GM12878 (cell line): ENCODE results near the gene TBC1D10A. TPM values are rescaled to one million over a fixed set of nuclear protein-coding genes. Genes with fewer than 3 reads are reported as not detected.

ENCODE experiments used
- ATAC-seq: fragments of 200-7000 bp; cut with Tn5 transposase; 3 replicates; pipeline ENCODE4 v1.9.1; 2020; ENCODE audit warnings: mild to moderate bottlenecking, moderate library complexity
- BruUV-seq: library from RNA; stranded (reverse); fragments of 400-500 nt; replicated peaks from 2 replicates; lab custom pipeline; 2021; lab: Mats Ljungman, UMichigan
- CTCF ChIA-PET: fragments of 300-600 bp; sonication (Branson Sonifier 250); formaldehyde crosslinking; extraction: SDS; loops from one replicate; lab custom pipeline; 2021; ENCODE audit warnings: inconsistent platforms; lab: Yijun Ruan, JAX
- POLR2A ChIA-PET: fragments of 350-600 bp; formaldehyde crosslinking; extraction: SDS; loops from one replicate; lab custom pipeline; 2021; ENCODE audit warnings: inconsistent platforms; lab: Charles Lee
- RAD21 ChIA-PET: fragments of 300-600 bp; sonication (Branson Sonifier 250); formaldehyde crosslinking; loops from one replicate; lab custom pipeline; 2023; ENCODE audit warnings: antibody characterized with exemption; ENCODE audit not compliant: unreplicated experiment; lab: Charles Lee
- SMC1A ChIA-PET: fragments of 300-600 bp; sonication (Branson Sonifier 250); formaldehyde crosslinking; loops from one replicate; lab custom pipeline; 2023; ENCODE audit not compliant: unreplicated experiment, uncharacterized antibody; lab: Charles Lee
- DNase-seq: peaks from one replicate; pipeline ENCODE4 v3.0.0-alpha.2; 2011; ENCODE audit warnings: low read depth, low spot score
- FAIRE-seq: peaks from 3 replicates; lab custom pipeline; 2011; peaks lifted over from hg19 to GRCh38; lab: Jason Lieb, UNC
- H2AFZ ChIP-seq: 2 replicates; pipeline ENCODE4 v1.6.0; 2011; ENCODE audit warnings: low read depth, low read length, control low read depth; ENCODE audit not compliant: control insufficient read depth
- H3K27ac ChIP-seq: 2 replicates; pipeline ENCODE4 v1.5.1; 2011; ENCODE audit warnings: control low read depth; ENCODE audit not compliant: control insufficient read depth, insufficient read depth
- H3K27me3 ChIP-seq, 2 experiments: replicated peaks in 1 of 2; 2 replicates each; pipeline versions ENCODE4 v1.6.0 to v1.6.1; 2011; ENCODE audit warnings: low read length in 1 of 2; ENCODE audit not compliant: control insufficient read depth in 2 of 2, insufficient read depth in 2 of 2
- H3K36me3 ChIP-seq, 2 experiments: 2 replicates each; pipeline ENCODE4 v1.5.1; 2011; ENCODE audit warnings: low read length in 1 of 2; ENCODE audit not compliant: control insufficient read depth in 2 of 2, insufficient read depth in 2 of 2
- H3K4me1 ChIP-seq: 2 replicates; pipeline ENCODE4 v1.6.1; 2011; ENCODE audit warnings: mild to moderate bottlenecking, low read length, moderate library complexity, mixed read lengths; ENCODE audit not compliant: control insufficient read depth, insufficient read depth
- H3K4me2 ChIP-seq: 2 replicates; pipeline ENCODE4 v1.6.0; 2011; ENCODE audit warnings: control low read depth; ENCODE audit not compliant: control insufficient read depth, insufficient read depth
- H3K4me3 ChIP-seq: fragments of 200-600 bp; sonication (generic); 2 replicates; pipeline ENCODE4 v1.5.1; 2016
- H3K79me2 ChIP-seq: 2 replicates; pipeline ENCODE4 v1.6.0; 2011; ENCODE audit warnings: low read length; ENCODE audit not compliant: control insufficient read depth, insufficient read depth
- H3K9ac ChIP-seq: 2 replicates; pipeline ENCODE4 v1.8.0; 2011; ENCODE audit warnings: low read length, control low read depth, mixed read lengths; ENCODE audit not compliant: control insufficient read depth, insufficient read depth
- H3K9me3 ChIP-seq: replicated peaks from 3 replicates; pipeline ENCODE4 v1.5.1; 2011; ENCODE audit warnings: mild to moderate bottlenecking, low read length; ENCODE audit not compliant: control insufficient read depth, insufficient read depth
- H4K20me1 ChIP-seq: 2 replicates; pipeline ENCODE4 v1.6.0; 2011; ENCODE audit not compliant: control insufficient read depth, insufficient read depth
- ASH2L ChIP-seq: fragments of 300-600, 200-600 bp; sonication (generic); IDR thresholded peaks from 2 replicates; pipeline ENCODE4 v1.6.1; 2017; ENCODE audit warnings: low read depth, mild to moderate bottlenecking, borderline replicate concordance
- FOXM1 ChIP-seq: IDR thresholded peaks from 2 replicates; pipeline ENCODE4 v1.6.1; 2012; ENCODE audit warnings: low read depth, mild to moderate bottlenecking, inconsistent platforms, low read length, moderate library complexity
- LARP7 ChIP-seq: fragments of 450-650 bp; IDR thresholded peaks from 2 replicates; pipeline ENCODE4 v1.6.1; 2017; ENCODE audit warnings: mild to moderate bottlenecking
- MEF2B ChIP-seq: fragments of 450-650 bp; IDR thresholded peaks from 2 replicates; pipeline ENCODE4 v1.6.1; 2018; ENCODE audit warnings: mild to moderate bottlenecking, moderate library complexity; ENCODE audit not compliant: partially characterized antibody, poor library complexity, severe bottlenecking
- MLLT1 ChIP-seq: fragments of 450-650 bp; IDR thresholded peaks from 2 replicates; pipeline ENCODE4 v1.6.1; 2016; ENCODE audit warnings: mild to moderate bottlenecking
- MTA2 ChIP-seq: fragments of 450-650 bp; IDR thresholded peaks from 2 replicates; pipeline ENCODE4 v1.6.1; 2016; ENCODE audit warnings: low read depth, mild to moderate bottlenecking, moderate library complexity
- PML ChIP-seq: IDR thresholded peaks from 2 replicates; pipeline ENCODE4 v1.6.1; 2012; ENCODE audit warnings: low read length, inconsistent platforms
- POLR2A ChIP-seq: IDR thresholded peaks from 2 replicates; pipeline ENCODE4 v1.6.1; 2011; ENCODE audit warnings: low read depth, mild to moderate bottlenecking, low read length
- POU2F2 ChIP-seq: IDR thresholded peaks from 3 replicates; pipeline ENCODE4 v1.6.1; 2011; ENCODE audit warnings: low read depth, mild to moderate bottlenecking, low read length, borderline replicate concordance
- RBBP5 ChIP-seq: fragments of 200-600 bp; sonication (generic); conservative IDR thresholded peaks from 2 replicates; pipeline ENCODE4 v1.6.1; 2016
- RFX5 ChIP-seq: IDR thresholded peaks from 2 replicates; pipeline ENCODE4 v1.6.1; 2011; ENCODE audit warnings: low read depth, low read length, improper control_type of control experiment
- SMC3 ChIP-seq: IDR thresholded peaks from 2 replicates; pipeline ENCODE4 v1.6.1; 2011; ENCODE audit warnings: low read length, improper control_type of control experiment, borderline replicate concordance
- SPI1 ChIP-seq: IDR thresholded peaks from 2 replicates; pipeline ENCODE4 v1.6.1; 2011; ENCODE audit warnings: low read depth, mild to moderate bottlenecking, low read length, moderate library complexity, borderline replicate concordance; ENCODE audit not compliant: insufficient read depth
- YBX1 ChIP-seq: fragments of 450-650 bp; IDR thresholded peaks from 2 replicates; pipeline ENCODE4 v1.6.1; 2016; ENCODE audit warnings: antibody characterized with exemption
- ZNF274 ChIP-seq: IDR thresholded peaks from one replicate; pipeline ENCODE4 v1.8.0; 2011; ENCODE audit not compliant: insufficient read length, insufficient read depth
- WGBS: methylation state at CpG from one replicate; pipeline ENCODE4 v1.1.6; 2016; ENCODE audit warnings: low lambda C conversion rate; ENCODE audit not compliant: insufficient replicate concordance, insufficient coverage; ENCODE audit errors: missing lambda C conversion rate; 5-methylcytosine and 5-hydroxymethylcytosine counted together
- in situ Hi-C: fragments of 300-500 bp; cut with MboI; formaldehyde crosslinking; loops from 9 replicates; pipeline ENCODE4 v1.14.3; 2018; ENCODE audit warnings: mixed read lengths
- intact Hi-C: fragments of 100-400 bp; cut with micrococcal nuclease; formaldehyde crosslinking; loops from one replicate; pipeline ENCODE4 v1.14.2; 2022; ENCODE audit not compliant: unreplicated experiment
- polyA plus RNA-seq, 11 experiments: library from polyadenylated mRNA; depleted of rRNA in 4 of 11; unstranded in 6 of 11; stranded (reverse) in 5 of 11; fragments of >200 nt; fragmentation: Nextera tagmentation in 4 of 11; fragmentation: Illumina TruSeq in 1 of 11; extraction: Ambion mirVana in 4 of 11; extraction: Trizol in 1 of 11; gene quantifications; 1 replicate in 1 of 11; 2 replicates in 10 of 11; pipeline versions ENCODE4 v1.2.1 to v1.2.3, GENCODE V29; 2011 to 2016; ENCODE audit warnings: inconsistent platforms in 2 of 11, missing spikeins in 2 of 11, low read depth in 1 of 11
- total RNA-seq, 4 experiments: library from RNA; depleted of rRNA in 3 of 4; stranded (reverse); fragments of >200 nt in 3 of 4; fragmentation: Illumina TruSeq in 1 of 4; extraction: Trizol in 1 of 4; gene quantifications; 2 replicates each; pipeline versions ENCODE4 v1.2.1 to v1.2.3, GENCODE V29; 2013 to 2021
- TF ChIP-seq, protein P1 (sequence below): IDR thresholded peaks from 2 replicates; pipeline ENCODE4 v1.6.1; 2012; ENCODE audit warnings: low read depth, low read length, improper control_type of control experiment
- TF ChIP-seq, protein P2 (sequence below): fragments of 450-650 bp; IDR thresholded peaks from 2 replicates; pipeline ENCODE4 v1.6.1; 2017; ENCODE audit warnings: mild to moderate bottlenecking, moderate library complexity

TBC1D10A gene
- total and polyA plus RNA-seq, 10 of the 15 experiments (the other 5 are each of a cell fraction or from before 2014, with no cell fraction given): 0.27 to 25.7 (median 15.3) TPM

- Histone ChIP-seq H3K27ac (no peak overlapping the region), H3K4me3 (no peak overlapping the region), H3K4me1 (no peaks in the 10 kb centered on the region), H3K9ac (no peak overlapping the region), H3K9me3 (no peaks in the 10 kb centered on the region), H2AFZ (no peak overlapping the region), H3K79me2 (no peaks in the 10 kb centered on the region), H3K36me3 (no peaks in the 10 kb centered on the region), H3K27me3 (peaks cover 3 to 4% of the 10 kb centered on the region in 2 experiments; a peak in 2 of 4 replicates), H3K4me2 (no peak overlapping the region), H4K20me1 (no peaks in the 10 kb centered on the region)
- ChIA-PET RAD21 (no interaction called here), SMC1A (no interaction called here), POLR2A (interaction anchor here (0.6 kb wide), 1 partner anchor 761 kb away, joined by 3 read pairs; no protein-coding TSS in a partner anchor), CTCF (no interaction called here)
- ATAC-seq (no peak), FAIRE-seq (no peak), DNase-seq (no peak)
- WGBS: 75% methylated on average over 5 of the region's 5 CpGs
- intact Hi-C loops (no loop called here), in situ Hi-C loops (no loop called here)
- no TSS peak for BruUV-seq
- no peak for TF ChIP-seq MTA2
- TF ChIP-seq RBBP5: no peak
- TF ChIP-seq SMC3: no peak
- TF ChIP-seq SPI1: no peak
- no peak for TF ChIP-seq ZNF274
- TF ChIP-seq, protein P1, sequence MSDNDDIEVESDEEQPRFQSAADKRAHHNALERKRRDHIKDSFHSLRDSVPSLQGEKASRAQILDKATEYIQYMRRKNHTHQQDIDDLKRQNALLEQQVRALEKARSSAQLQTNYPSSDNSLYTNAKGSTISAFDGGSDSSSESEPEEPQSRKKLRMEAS: no peak
- no peak for TF ChIP-seq FOXM1
- no peak for TF ChIP-seq LARP7
- no peak for TF ChIP-seq POU2F2
- no peak for TF ChIP-seq MLLT1
- no peak for TF ChIP-seq RFX5
- TF ChIP-seq YBX1: no peak
- TF ChIP-seq POLR2A: no peak
- no peak for TF ChIP-seq MEF2B
- TF ChIP-seq ASH2L: no peak
- TF ChIP-seq PML: no peak
- TF ChIP-seq, protein P2, sequence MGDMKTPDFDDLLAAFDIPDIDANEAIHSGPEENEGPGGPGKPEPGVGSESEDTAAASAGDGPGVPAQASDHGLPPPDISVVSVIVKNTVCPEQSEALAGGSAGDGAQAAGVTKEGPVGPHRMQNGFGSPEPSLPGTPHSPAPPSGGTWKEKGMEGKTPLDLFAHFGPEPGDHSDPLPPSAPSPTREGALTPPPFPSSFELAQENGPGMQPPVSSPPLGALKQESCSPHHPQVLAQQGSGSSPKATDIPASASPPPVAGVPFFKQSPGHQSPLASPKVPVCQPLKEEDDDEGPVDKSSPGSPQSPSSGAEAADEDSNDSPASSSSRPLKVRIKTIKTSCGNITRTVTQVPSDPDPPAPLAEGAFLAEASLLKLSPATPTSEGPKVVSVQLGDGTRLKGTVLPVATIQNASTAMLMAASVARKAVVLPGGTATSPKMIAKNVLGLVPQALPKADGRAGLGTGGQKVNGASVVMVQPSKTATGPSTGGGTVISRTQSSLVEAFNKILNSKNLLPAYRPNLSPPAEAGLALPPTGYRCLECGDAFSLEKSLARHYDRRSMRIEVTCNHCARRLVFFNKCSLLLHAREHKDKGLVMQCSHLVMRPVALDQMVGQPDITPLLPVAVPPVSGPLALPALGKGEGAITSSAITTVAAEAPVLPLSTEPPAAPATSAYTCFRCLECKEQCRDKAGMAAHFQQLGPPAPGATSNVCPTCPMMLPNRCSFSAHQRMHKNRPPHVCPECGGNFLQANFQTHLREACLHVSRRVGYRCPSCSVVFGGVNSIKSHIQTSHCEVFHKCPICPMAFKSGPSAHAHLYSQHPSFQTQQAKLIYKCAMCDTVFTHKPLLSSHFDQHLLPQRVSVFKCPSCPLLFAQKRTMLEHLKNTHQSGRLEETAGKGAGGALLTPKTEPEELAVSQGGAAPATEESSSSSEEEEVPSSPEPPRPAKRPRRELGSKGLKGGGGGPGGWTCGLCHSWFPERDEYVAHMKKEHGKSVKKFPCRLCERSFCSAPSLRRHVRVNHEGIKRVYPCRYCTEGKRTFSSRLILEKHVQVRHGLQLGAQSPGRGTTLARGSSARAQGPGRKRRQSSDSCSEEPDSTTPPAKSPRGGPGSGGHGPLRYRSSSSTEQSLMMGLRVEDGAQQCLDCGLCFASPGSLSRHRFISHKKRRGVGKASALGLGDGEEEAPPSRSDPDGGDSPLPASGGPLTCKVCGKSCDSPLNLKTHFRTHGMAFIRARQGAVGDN: no peak
Measured at GRCh38 chr22:30244641-30245040, 82.1 kb downstream of the TBC1D10A start.
